Renal cortex interstitium (tissue), 11 donors: ENCODE data around the gene BNIP2. TPM values are rescaled to one million over a fixed set of nuclear protein-coding genes. Genes with fewer than 3 reads are reported as not detected.
"Not testable (repeated sequence)": the region's sequence is repeated elsewhere in the genome, so short reads cannot be mapped to it uniquely, and the experiment has no call there.

Experiments used
- DNase-seq, 11 donors: peaks; one replicate each; pipeline ENCODE4 v3.0.0-alpha.2; 2013; ENCODE audit warnings: low read depth in 9 of 11, low spot score in 4 of 11; ENCODE audit errors: extremely low read depth in 1 of 11
- polyA plus RNA-seq, 3 donors: library from polyadenylated mRNA; unstranded; fragments of 120-200 nt; gene quantifications; one replicate each; pipeline ENCODE4 v1.2.1, GENCODE V29; 2013; ENCODE audit not compliant: insufficient read length in 3 of 3

The BNIP2 gene
- polyA plus RNA-seq, 3 donors = 63.8 to 84.7 (median 83.2) TPM

DNA sequence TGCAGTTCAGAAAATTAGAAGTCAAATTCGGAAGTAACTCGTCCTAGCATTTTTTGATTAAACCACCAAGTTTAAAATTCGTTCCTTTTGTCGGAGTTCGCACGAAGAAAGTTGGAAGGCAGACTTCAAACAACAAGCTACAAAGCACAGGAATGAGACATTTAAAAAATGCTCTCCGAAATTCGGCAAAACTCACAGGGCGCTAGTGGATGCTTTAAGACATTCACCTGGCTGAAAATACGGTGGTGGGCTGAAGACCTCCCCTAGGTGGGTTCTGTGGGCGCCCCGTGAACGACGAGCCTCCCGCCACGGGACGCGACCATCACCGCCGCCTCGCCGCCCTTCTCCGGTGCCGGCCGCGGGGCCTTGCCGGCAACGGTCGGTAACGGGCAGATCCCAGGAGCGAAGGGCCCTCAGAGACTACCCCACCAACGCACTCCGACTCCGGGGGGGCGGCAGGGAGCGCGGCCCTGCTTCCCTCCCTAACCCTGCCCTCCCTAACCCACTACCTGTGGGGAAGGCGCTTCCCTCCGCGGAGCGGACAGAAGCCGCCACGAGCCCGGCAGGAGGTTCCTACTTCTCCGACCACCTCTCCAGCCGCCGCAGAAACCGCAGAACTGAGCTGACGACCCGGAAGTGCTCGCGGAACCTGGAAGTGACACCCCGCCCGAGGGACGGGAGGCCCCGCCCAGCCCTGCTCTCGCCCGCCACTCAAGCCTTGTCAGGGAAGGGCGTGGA lies 32.1 kb downstream of the BNIP2 start, which contains the start of gene GTF2A2:
Gene GTF2A2 (minus strand): TSS at position 619 of the 738 bp plus-strand sequence. CDS start 5,238 bp downstream, outside the sequence.
- peak; percentile 72 to 94 (median 89) for DNase-seq

GRCh38 chr15:59654046-59654445 lies 35.1 kb downstream of the BNIP2 start:
- DNase-seq = no peak

GRCh38 chr15:59649603-59650002 lies 39.5 kb downstream of the BNIP2 start:
- DNase-seq = no peak

DNA sequence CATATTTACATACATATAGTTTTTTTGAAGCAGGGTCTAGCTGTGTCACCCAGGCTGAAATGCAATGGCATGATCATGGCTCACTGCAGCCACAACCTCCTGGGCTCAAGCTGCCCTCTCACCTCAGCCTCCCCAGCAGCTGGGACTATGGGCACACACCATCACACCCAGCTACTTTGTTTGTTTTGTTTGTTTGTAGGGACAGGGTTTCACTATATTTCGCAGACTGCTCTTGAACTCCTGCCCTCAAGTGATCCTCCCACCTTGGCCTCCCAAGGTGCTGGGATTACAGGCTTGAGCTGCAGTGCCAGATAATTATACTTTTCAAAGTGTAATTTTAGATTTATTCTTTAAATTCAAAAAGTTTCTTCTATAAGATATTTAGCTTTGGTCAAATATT lies 42.0 kb downstream of the BNIP2 start:
- no peak for DNase-seq

DNA sequence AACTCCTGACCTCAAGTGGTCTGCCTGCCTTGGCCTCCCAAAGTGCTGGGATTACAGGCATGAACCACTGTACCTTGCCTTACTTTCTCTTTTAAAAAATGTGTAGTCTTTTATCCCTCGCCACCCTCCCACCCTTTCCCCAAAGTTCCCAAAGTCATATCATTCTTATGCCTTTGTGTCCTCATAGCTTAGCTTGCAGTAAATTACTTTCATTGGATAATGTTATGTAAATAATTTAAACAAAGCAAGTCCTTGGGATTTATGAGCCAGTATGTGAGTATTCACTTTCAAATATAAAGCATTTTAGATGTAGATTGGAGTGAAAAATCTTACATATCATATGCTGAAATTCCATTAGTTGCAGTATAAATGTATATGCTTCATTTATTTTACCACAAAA lies 42.8 kb downstream of the BNIP2 start:
- DNase-seq = no peak

- DNase-seq = not testable (repeated sequence)
These were observed 43.3 kb downstream of the BNIP2 start for GRCh38 chr15:59645812-59646211.

GRCh38 chr15:59644756-59645155 lies 44.4 kb downstream of the BNIP2 start:
- no peak for DNase-seq

DNA sequence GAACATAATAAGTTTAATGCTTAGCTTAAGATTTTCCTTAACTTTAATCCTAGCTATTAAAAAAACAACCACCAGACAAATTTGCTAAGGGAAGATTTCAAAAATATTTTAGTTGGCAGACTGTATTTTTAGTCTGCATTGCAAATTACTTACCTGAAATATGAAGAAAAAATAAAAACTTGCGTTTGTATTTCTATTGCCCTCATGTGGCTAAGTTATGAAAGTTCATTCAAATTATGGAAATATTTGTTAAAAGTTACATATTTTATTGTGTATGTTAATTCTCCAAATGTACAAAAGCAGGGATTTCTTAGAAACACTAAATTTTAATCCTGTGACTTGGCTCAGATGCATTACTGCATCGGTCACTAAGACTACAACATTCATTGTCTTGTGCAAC lies 46.8 kb downstream of the BNIP2 start:
- no peak for DNase-seq

GRCh38 chr15:59637507-59637906 lies 51.6 kb downstream of the BNIP2 start:
- DNase-seq = not testable (repeated sequence)

GRCh38 chr15:59636184-59636583 lies 52.9 kb downstream of the BNIP2 start:
- DNase-seq = no peak

DNA sequence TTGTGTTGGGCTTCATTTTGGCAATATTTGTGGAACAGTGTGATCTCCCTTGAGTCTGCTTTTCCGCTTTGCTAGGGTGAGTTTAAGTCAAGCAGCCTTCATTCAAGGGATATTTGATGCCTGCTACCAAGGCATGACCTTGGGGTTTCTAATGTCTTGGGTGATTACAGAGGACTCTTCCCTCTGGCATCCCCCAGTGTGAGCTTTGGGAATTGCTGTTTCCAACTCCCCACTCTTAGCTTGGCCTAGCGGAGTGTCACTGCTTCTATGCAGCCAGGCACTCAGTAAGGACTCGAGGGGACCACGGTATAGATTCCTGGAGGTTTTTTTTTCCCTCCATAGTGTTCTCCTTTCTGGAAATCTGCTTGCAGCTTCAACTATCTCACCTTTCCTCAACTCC lies 56.4 kb downstream of the BNIP2 start:
- no peak for DNase-seq

DNA sequence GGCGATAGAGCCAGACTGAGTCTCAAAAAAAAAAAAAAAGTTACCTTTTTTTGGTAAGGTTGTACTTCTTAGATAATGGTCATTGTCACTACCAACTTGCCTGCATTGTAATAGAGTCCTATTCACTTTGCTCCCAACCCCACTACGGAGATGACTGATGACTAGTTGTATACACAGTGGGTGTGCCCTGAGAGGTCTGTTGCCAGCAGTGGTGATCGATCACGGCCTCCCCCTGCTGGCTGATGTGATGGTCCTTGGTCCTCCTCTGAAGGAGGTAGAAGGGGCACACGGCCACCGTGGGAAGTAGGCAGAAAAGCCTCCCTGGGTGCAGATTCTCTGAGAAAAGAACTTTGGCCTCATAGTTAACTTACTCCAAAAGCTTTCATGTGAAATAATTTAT lies 66.8 kb downstream of the BNIP2 start:
- no peak for DNase-seq

DNA sequence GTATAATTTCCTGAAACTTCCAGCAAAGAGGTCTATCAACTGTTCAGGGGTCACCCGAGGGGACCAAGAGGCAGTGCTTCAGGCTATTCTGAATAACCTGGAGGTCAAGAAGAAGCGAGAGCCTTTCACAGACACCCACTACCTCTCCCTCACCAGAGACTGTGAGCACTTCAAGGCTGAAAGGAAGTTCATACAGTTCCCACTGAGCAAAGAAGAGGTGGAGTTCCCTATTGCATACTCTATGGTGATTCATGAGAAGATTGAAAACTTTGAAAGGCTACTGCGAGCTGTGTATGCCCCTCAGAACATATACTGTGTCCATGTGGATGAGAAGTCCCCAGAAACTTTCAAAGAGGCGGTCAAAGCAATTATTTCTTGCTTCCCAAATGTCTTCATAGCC lies 70.7 kb downstream of the BNIP2 start:
- DNase-seq = no peak

GRCh38 chr15:59616379-59616778 lies 72.7 kb downstream of the BNIP2 start:
- peak in 5 of 11 donors; percentile 25 to 44 (median 28) for DNase-seq

DNA sequence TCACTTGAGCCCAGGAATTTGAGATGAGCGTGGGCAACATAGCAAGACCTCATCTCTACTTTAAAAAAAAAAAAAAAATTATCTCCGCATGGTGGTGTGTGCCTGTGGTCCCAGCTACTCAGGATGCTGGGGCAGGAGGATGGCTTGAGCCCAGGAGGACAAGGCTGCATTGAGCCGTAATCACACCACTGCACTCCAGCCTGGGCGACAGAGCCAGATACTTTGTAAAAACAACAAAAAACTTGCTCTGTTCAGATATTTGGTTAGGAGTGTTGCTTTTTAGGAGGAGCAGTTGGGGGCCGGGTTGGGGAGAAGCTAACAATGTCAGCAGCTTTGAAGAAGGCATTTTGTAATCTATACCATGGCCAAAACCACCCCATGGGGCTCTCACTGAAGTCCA lies 73.5 kb downstream of the BNIP2 start:
- no peak for DNase-seq

DNA sequence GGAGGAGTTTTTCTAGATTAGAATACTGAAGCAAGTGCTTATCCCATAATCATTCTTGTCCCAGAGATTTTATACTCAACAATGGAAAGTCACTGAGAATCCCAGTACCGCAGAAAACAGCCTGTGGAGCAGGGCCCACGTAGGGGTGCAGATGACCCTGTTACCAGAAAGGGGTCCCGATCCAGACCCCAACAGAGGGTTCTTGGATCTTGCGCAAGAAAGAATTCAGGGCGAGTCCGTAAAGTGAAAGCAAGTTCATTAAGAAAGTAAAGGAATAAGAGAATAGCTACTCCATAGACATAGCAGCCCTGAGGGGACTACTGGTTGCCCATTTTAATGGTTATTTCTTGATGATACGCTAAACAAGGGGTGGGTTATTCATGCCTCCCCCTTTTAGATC lies 75.0 kb downstream of the BNIP2 start:
- DNase-seq = no peak

GRCh38 chr15:59611276-59612260 lies 77.6 kb downstream of the BNIP2 start, which contains the start of gene GCNT3:
GCNT3 (plus strand) TSS chr15:59611783; CDS start chr15:59618239, 6,456 bp downstream.
- peak in 4 of 11 donors; percentile 15 to 54 (median 30) for DNase-seq

DNA sequence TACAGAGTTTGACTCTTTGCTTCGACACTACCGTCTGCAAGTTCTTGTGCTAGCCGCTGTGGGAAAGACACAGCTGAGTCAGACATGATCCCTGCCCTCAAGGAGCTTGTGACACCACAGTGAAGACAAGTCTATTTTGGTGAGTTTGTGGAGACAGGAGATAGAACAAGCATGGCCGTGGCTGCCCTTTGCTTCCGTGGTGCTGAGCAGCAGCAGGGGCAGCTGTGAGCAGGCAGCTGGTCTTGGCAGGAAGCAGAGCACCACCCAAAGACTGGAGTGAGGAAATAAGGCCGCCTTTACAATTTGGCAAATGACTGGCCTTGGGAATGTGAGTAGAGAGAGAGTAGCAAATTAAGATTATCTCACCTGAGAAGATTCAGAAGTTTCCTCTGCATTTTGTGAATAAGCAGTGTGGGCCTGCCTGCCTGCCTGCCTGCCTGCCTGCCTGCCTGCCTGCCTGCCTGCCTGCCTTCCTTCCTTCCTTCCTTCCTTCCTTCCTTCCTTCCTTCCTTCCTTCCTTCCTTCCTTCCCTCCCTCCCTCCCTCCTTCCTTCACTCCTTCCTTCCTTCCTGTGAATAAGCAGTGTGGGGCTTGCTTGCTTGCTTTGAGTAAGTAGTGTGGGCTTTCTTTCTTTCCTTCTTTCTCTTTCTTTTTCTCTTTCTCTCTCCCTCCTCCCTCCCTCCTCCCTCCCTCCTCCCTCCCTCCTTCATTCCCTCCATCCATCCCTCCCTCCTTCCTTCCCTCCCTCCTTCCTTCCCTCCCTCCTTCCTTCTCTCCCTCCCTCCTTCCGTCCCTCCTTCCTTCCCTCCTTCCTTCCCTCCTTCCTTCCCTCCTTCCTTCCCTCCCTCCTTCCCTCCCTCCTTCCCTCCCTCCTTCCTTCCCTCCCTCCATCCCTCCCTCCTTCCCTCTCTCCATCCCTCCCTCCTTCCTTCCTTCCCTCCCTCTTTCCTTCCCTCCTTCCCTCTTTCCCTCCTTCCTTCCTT lies 79.1 kb downstream of the BNIP2 start:
- no peak for DNase-seq
